ENCODE measurements around the gene SRRM3.
"Not testable (repeated sequence)": the region's sequence is repeated elsewhere in the genome, so short reads cannot be mapped to it uniquely, and the experiment has no call there.

Gene SRRM3

GRCh38 chr7:76231071-76231470 lies 29.4 kb downstream of the SRRM3 start:
- DNase-seq (ENCODE audit: low read depth in 2 of 2): no peak

DNA sequence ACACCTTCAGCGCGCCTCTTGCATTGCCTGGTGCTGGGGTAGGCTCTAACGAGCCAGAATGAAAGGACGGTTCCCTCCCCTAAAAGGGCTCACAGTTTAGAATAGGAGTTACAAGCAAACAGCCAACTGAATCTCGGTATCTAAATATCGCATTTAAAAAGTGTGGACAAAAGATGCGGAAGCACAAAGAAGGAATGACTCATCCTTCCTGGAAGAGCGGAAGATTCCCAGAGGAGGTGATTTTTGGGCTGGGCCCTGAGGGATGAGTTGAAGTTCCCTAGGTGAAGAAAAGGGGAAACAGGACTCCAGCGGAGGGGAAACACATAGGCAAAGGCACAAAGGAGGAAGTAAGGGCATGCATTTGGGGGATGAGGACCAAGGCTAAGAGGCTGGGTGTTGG lies 29.9 kb downstream of the SRRM3 start:
- DNase-seq (ENCODE audit: low read depth in 2 of 2): no peak

GRCh38 chr7:76232698-76233097 lies 31.0 kb downstream of the SRRM3 start:
- no peak for DNase-seq (ENCODE audit: low read depth in 2 of 2)

DNA sequence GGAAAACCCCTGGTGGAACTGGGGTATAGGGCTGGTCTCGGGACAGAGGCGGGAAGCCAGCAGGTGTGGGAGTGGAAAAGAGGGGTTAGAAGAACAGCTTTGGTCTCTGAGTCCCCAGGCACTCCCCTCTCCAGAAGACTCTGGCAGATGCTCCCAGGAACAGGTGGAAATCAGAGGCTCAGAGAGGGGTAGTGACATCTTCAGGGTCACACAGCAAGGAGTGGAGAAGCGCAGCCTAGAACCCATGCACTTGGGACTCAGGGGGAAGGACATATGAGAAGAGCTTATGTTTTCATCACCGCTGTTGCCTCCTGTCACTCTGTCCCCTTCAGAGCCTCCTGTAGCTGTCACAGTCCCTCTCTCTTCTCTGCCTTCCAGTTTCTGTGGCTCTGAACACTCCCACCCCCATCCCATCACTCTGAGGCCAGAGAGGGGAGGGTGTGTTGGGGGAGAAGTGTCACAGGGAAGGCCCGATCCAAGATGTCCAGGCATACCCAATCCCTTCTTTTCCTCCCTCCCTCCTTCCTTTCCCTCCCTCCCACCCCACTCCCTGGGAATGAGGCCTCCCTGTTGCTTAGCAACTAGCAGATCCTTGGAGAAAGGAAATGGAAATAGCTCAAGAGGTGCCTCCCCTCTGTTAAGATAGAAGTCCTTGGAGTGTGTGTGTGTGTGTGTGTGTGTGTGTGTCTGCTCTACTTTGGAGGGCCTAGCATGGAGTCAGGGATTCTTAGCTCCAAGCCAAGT lies 32.0 kb downstream of the SRRM3 start:
- DNase-seq (ENCODE audit: low read depth in 2 of 2): no peak

DNA sequence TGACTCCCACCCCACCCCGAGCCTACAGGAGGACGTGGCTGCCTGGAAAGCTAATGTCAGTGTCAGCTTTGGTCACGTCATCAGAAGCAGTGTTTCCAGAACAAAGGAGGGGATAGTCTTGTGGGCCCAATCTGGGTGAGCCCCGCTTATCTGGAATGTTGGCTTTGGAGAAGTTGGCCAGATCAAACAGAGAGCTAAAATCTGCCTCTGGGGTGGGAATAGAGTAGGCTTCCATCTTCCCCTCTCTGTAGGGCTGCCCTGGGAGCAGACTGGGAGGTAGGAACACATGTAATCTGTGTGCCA lies 32.5 kb downstream of the SRRM3 start:
- no peak for DNase-seq (ENCODE audit: low read depth in 2 of 2)

DNA sequence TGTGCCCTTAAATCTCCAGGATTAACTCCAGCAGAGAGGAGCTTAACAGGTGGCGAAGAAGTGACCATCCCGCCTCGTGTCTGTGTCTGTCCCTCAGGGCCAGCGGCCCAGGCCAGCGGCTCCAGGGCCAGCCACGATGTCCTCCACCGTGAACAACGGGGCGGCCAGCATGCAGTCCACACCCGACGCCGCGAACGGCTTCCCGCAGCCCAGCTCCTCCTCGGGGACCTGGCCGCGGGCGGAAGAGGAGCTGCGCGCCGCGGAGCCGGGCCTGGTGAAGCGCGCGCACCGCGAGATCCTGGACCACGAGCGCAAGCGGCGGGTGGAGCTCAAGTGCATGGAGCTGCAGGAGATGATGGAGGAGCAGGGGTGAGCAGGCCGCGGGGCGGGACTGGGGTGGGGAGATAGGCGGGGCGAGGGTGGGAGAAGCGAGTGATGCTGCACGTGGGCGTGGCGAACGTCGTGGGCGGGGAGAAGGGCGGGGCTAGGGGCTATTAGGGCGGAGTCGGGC lies 33.3 kb downstream of the SRRM3 start:
- peak; percentile 53 to 60 for DNase-seq (ENCODE audit: low read depth in 2 of 2)

DNA sequence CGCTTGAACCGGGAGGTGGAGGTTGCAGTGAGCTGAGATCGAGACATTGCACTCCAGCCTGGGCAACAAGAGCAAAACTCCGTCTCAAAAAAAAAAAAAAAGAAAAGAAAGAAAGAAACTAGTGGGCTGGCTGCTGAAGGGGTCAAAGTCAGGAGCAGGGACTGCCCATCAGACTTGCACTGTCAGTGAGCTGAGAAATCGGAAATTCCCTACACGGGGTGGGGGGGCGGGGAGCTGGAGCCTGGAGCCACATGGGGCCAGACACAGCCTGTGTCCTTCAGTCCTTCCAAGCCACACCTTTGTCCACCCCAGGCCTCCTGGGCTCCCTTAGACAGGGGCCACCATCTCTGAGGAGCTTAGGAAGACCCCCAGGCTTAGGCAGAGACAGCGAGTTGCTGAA lies 34.5 kb downstream of the SRRM3 start:
- no peak for DNase-seq (ENCODE audit: low read depth in 2 of 2)

DNA sequence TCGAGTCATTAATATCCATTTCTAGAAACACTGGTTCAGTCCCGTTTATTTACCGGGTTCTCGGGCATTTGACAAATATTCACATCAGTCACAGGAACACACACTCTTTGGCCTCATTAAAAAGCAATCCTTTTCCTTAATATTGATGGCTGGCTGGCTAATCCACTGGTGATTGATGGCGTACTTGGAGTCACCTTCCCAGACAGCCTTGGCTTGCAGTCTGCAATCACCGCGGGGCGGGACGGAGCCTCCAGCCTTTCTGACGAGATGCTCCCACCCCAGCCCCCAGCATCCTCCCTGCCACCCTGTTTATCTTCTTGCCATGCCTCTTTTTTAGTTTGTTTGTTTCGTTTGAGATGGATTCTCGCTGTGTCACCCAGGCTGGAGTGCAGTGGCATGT lies 36.6 kb downstream of the SRRM3 start:
- DNase-seq (ENCODE audit: low read depth in 2 of 2): no peak

DNA sequence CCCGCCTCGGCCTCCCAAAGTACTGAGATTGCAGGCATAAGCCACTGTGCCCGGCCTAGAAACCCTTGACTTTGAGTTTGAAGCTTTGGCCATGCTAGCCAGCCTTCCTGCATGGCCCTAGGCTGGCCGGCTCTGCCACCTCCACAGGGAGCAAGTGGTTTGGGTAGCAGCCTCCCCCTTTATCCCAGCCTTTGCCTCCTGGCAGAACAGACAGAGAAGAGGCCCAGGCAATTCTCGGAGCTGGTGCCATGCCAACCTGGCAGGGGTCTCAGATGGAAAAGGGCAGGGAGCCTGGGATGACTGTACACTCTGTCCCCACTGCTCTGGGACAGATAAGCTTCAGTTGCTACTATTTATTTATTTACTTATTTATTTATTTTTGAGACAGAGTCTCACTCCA lies 39.4 kb downstream of the SRRM3 start:
- DNase-seq (ENCODE audit: low read depth in 2 of 2): no peak

DNA sequence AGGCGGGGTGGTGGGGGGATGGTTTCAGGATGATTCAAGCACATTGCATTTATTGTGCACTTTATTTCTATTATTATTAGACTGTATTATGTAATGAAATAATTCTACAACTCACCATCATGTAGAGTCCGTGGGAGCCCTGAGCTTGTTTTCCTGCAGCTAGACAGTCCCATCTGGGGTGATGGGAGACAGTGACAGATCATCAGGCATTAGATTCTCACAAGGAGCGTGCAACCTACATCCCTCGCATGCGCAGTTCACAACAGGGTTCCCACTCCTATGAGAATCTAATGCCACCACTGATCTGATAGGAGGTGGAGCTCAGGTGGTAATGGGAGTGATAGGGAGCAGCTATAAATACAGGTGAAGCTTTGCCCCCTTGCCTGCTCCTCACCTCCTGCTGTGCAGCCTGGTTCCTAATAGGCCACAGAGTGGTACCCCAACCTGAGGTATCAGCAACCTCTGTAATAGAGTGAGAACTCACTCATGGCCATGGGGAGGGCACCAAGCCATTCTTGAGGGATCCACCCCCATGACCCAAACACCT lies 40.9 kb downstream of the SRRM3 start:
- not testable (repeated sequence) for DNase-seq (ENCODE audit: low read depth in 2 of 2)

DNA sequence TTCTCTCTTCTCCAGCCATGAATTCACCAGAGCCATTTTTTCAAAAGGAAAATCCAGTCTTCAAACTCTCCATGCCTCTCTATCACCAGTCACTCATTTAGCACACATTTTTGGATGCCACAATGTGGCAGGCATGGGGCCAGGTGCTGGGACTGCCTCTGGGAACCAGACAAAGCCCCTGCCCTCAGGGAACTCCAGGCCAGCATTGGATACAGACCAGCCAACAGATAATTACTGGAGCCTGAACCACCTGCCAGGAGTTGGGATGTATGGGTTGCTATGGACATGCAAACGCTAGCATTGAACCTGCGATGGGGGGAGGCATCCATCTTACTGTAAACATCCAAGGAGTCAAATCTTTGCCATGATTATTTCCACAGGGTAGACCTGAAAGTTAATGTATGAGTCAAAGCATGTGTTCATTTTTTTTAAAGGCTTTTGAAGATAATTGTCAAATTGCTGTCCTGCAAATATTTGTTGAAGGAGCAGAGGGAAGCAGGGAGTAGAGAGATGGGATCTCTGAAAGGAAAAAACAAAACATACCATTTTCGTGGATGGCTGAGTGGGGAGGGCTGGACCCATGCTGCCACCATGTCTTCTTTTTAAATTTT lies 43.2 kb downstream of the SRRM3 start:
- no peak for DNase-seq (ENCODE audit: low read depth in 2 of 2)

DNA sequence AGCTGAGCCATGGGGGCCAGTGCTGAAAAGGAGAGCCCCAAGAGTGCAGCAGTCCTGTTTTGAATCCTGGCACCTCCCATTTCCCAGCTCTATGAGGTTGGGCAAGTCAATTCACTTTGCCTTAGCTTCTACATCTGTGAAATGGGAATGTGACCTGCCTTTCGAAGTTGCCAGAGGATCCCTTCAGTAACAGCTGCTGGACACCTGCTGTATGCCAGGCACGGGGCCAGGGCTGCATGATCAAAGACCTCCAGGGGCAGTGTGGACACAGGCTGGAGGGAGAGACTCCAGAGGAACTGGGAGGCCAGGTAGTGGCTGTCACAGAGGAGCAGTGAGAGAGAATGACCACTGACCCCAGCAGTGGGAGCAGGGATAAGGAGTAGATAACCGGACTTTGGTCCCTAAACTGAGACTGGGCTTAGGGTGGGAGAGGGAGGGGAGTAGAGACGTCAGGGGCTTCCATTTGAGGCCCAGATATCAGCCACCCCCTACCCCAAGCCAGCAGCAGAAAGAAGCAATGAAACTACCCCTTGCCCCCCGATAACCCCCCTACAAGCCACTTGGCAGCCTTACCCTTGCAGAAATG lies 45.2 kb downstream of the SRRM3 start:
- no peak for DNase-seq (ENCODE audit: low read depth in 2 of 2)

GRCh38 chr7:76247938-76248337 lies 46.2 kb downstream of the SRRM3 start:
- DNase-seq (ENCODE audit: low read depth in 2 of 2): no peak

- no peak for DNase-seq (ENCODE audit: low read depth in 2 of 2)
These were observed 50.3 kb downstream of the SRRM3 start for GRCh38 chr7:76252021-76252420.

- DNase-seq (ENCODE audit: low read depth in 2 of 2): no peak
These were observed 53.1 kb downstream of the SRRM3 start for GRCh38 chr7:76254781-76255180.

DNA sequence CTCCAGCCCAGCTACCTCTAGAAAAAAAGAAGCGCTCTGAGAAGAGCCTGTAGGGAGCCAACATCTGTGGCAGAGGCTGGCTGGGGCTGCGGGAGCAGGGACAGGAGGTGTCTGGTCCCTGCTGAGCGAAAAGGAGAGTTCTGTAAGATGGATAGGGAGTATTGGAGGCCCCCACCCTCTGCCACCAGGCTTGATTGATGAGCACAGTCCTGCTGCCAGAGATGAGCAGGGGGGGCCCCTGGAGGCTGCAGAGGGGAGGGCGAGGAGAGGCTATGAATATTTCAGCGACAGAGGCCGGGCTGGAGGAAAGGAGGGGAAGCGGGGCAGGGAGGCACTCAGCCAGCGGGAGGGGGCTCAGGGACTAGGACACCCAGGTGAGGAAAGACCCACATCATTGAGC lies 56.3 kb downstream of the SRRM3 start:
- DNase-seq (ENCODE audit: low read depth in 2 of 2): no peak

- no peak for DNase-seq (ENCODE audit: low read depth in 2 of 2)
These were observed 57.7 kb downstream of the SRRM3 start for GRCh38 chr7:76259124-76260093.

GRCh38 chr7:76260171-76260703 lies 58.5 kb downstream of the SRRM3 start:
- DNase-seq (ENCODE audit: low read depth in 2 of 2): peak in 1 of 2 experiments; percentile 1

GRCh38 chr7:76261329-76261728 lies 59.6 kb downstream of the SRRM3 start:
- no peak for DNase-seq (ENCODE audit: low read depth in 2 of 2)

GRCh38 chr7:76261931-76262330 lies 60.2 kb downstream of the SRRM3 start:
- no peak for DNase-seq (ENCODE audit: low read depth in 2 of 2)

DNA sequence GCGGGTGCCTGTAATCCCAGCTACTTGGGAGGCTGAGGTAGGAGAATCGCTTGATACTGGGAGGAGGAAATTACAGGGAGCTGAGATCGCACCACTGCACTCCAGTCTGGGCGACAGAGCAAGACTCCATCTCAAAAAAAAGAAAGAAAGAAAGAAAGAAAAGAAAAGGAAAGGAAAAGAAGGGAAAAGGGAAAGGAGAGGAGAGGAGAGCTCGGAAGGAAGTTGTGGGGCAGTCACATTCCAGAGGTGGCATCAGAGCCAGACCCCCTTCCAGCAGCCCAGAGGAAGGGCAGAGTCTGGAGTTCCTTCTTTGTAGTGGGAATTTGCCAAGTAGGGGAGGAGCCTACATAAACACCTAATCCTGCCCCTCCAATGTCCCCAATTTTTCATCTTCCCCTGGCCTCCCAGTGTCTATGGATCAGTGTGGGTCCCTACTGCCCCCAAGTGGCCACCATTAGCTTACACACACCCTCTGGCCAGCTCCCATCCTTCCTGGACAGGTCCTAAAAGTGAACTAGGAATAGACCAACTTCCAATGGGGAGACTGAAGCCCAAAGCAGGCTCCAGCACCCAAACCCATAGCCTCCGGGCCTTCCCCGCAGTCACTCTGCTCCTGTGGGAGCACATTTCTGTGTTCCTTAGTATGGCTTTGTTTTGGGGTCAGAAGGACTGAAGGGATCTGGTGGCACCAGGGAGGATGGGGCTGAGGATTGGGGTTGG lies 61.1 kb downstream of the SRRM3 start:
- peak; percentile 8 to 16 for DNase-seq (ENCODE audit: low read depth in 2 of 2)
